HEK293 (cell line): ENCODE results near the gene PERM1.
A peak's percentile ranks its signal among the peaks of the same experiment; 100 is the strongest.

ENCODE experiments used
- AEBP2 ChIP-seq: fragments of 450-650 bp; formaldehyde crosslinking; IDR thresholded peaks from 2 replicates; pipeline ENCODE4 v1.5.1; 2016; ENCODE audit warnings: missing biosample characterization, missing genetic modification characterization, borderline replicate concordance
- CTCF ChIP-seq: fragments of 450-650 bp; formaldehyde crosslinking; IDR thresholded peaks from 2 replicates; pipeline ENCODE4 v1.5.1; 2016; ENCODE audit warnings: missing biosample characterization, missing genetic modification characterization
- OVOL3 ChIP-seq: fragments of 450-650 bp; formaldehyde crosslinking; IDR thresholded peaks from 2 replicates; pipeline ENCODE4 v1.5.1; 2016; ENCODE audit warnings: missing biosample characterization, missing genetic modification characterization
- PRDM6 ChIP-seq: fragments of 450-650 bp; formaldehyde crosslinking; IDR thresholded peaks from 2 replicates; pipeline ENCODE4 v1.5.1; 2017; ENCODE audit warnings: missing biosample characterization, missing genetic modification characterization
- REST ChIP-seq: fragments of 450-650 bp; formaldehyde crosslinking; IDR thresholded peaks from 2 replicates; pipeline ENCODE4 v1.5.1; 2016; ENCODE audit warnings: missing biosample characterization, missing genetic modification characterization
- SCRT1 ChIP-seq: fragments of 450-650 bp; formaldehyde crosslinking; IDR thresholded peaks from 2 replicates; pipeline ENCODE4 v1.5.1; 2016; ENCODE audit warnings: missing biosample characterization, missing genetic modification characterization, borderline replicate concordance
- TSHZ1 ChIP-seq: fragments of 450-650 bp; formaldehyde crosslinking; IDR thresholded peaks from 2 replicates; pipeline ENCODE4 v1.5.1; 2016; ENCODE audit warnings: missing biosample characterization, missing genetic modification characterization, borderline replicate concordance
- ZBTB20 ChIP-seq: fragments of 450-650 bp; formaldehyde crosslinking; IDR thresholded peaks from 2 replicates; pipeline ENCODE4 v1.5.1; 2016; ENCODE audit warnings: missing biosample characterization, missing genetic modification characterization
- ZBTB48 ChIP-seq: fragments of 450-650 bp; formaldehyde crosslinking; IDR thresholded peaks from 2 replicates; pipeline ENCODE4 v1.5.1; 2016; ENCODE audit warnings: missing biosample characterization, missing genetic modification characterization
- ZBTB8A ChIP-seq: fragments of 450-650 bp; formaldehyde crosslinking; IDR thresholded peaks from 2 replicates; pipeline ENCODE4 v1.5.1; 2016; ENCODE audit warnings: missing biosample characterization, missing genetic modification characterization
- ZFP41 ChIP-seq: fragments of 450-650 bp; formaldehyde crosslinking; IDR thresholded peaks from 2 replicates; pipeline ENCODE4 v1.5.1; 2016; ENCODE audit warnings: missing biosample characterization, missing genetic modification characterization, borderline replicate concordance
- ZNF157 ChIP-seq: fragments of 450-650 bp; formaldehyde crosslinking; IDR thresholded peaks from 2 replicates; pipeline ENCODE4 v1.5.1; 2016; ENCODE audit warnings: missing biosample characterization, missing genetic modification characterization
- ZNF223 ChIP-seq: fragments of 450-650 bp; formaldehyde crosslinking; IDR thresholded peaks from 2 replicates; pipeline ENCODE4 v1.5.1; 2016; ENCODE audit warnings: missing biosample characterization, missing genetic modification characterization
- ZNF280C ChIP-seq: fragments of 450-650 bp; formaldehyde crosslinking; IDR thresholded peaks from 2 replicates; pipeline ENCODE4 v1.5.1; 2016; ENCODE audit warnings: missing biosample characterization, missing genetic modification characterization
- ZNF394 ChIP-seq: fragments of 450-650 bp; formaldehyde crosslinking; IDR thresholded peaks from 2 replicates; pipeline ENCODE4 v1.5.1; 2016; ENCODE audit warnings: missing biosample characterization, missing genetic modification characterization, mild to moderate bottlenecking, moderate library complexity, borderline replicate concordance
- ZNF416 ChIP-seq: fragments of 450-650 bp; formaldehyde crosslinking; IDR thresholded peaks from 2 replicates; pipeline ENCODE4 v1.5.1; 2016; ENCODE audit warnings: missing biosample characterization, missing genetic modification characterization
- ZNF488 ChIP-seq: fragments of 450-650 bp; formaldehyde crosslinking; IDR thresholded peaks from 2 replicates; pipeline ENCODE4 v1.5.1; 2016; ENCODE audit warnings: missing biosample characterization, missing genetic modification characterization
- ZNF621 ChIP-seq: fragments of 450-650 bp; formaldehyde crosslinking; IDR thresholded peaks from 2 replicates; pipeline ENCODE4 v1.5.1; 2017; ENCODE audit warnings: missing biosample characterization, missing genetic modification characterization
- ZNF704 ChIP-seq: fragments of 450-650 bp; formaldehyde crosslinking; IDR thresholded peaks from 2 replicates; pipeline ENCODE4 v1.5.1; 2016; ENCODE audit warnings: missing biosample characterization, missing genetic modification characterization
- ZNF777 ChIP-seq: fragments of 450-650 bp; formaldehyde crosslinking; IDR thresholded peaks from 2 replicates; pipeline ENCODE4 v1.5.1; 2017; ENCODE audit warnings: missing biosample characterization, missing genetic modification characterization, borderline replicate concordance
- ZNF792 ChIP-seq: fragments of 450-650 bp; formaldehyde crosslinking; IDR thresholded peaks from 2 replicates; pipeline ENCODE4 v1.5.1; 2016; ENCODE audit warnings: missing biosample characterization, missing genetic modification characterization
- ZSCAN30 ChIP-seq: fragments of 450-650 bp; IDR thresholded peaks from 2 replicates; pipeline ENCODE4 v1.5.1; 2018; ENCODE audit warnings: missing biosample characterization, mild to moderate bottlenecking, missing genetic modification characterization, moderate library complexity

PERM1 gene

GRCh38 chr1:938088-938683 lies 43.7 kb downstream of the PERM1 start (continued):
- TF ChIP-seq CTCF (peak; percentile 98), ZNF394 (no peak), AEBP2 (tag by site-specific recombination) (no peak), TSHZ1 (tag by site-specific recombination) (no peak), ZNF416 (tag by site-specific recombination) (no peak), ZBTB8A (tag by site-specific recombination) (peak; percentile 59), SCRT1 (no peak), OVOL3 (tag by site-specific recombination) (no peak), ZNF488 (tag by site-specific recombination) (no peak), ZSCAN30 (tag by site-specific recombination) (no peak), ZFP41 (tag by site-specific recombination) (no peak), ZNF621 (tag by site-specific recombination) (no peak), PRDM6 (tag by site-specific recombination) (no peak), ZBTB48 (tag by site-specific recombination) (no peak), ZNF792 (tag by site-specific recombination) (no peak), ZNF777 (tag by site-specific recombination) (no peak), ZNF280C (tag by site-specific recombination) (no peak), ZNF157 (tag by site-specific recombination) (no peak), ZNF704 (tag by site-specific recombination) (no peak), REST (tag by site-specific recombination) (no peak), ZNF223 (tag by site-specific recombination) (0 out of 2 replicates have a peak, but pooled peaks have one; percentile 14), ZBTB20 (tag by site-specific recombination) (0 out of 2 replicates have a peak, but pooled peaks have one; percentile 17)
